ENCODE measurements around the gene OR7A5.

DNA sequence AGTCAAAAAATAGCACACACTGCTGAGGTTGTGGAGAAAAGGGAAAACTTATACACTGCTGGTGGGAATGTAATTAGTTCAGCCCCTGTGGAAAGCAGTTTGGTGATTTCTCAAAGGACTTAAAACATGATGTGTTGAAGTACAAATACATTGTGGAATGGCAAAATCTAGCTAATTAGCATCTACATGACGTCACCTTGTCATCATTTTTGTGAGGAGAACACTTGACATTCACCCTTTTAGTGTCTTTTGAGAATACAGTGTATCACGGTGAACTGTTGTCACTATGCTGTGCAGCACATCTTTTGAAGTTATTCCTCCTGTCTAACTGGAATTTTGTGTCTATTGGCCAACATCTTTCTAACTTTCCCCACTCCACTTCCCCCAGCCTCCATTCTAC is 8.2 kb upstream of the OR7A5 start:
- TF ChIP-seq CTCF (IDR thresholded peaks at IDR 0.05) (no peak), POLR2A (IDR thresholded peaks at IDR 0.05) (no peak)

All from adrenal gland (tissue), 5 donors.